ENCODE data around the gene MGRN1.
"Not testable (repeated sequence)": the region's sequence is repeated elsewhere in the genome, so short reads cannot be mapped to it uniquely, and the experiment has no call there.

MGRN1 gene

DNA sequence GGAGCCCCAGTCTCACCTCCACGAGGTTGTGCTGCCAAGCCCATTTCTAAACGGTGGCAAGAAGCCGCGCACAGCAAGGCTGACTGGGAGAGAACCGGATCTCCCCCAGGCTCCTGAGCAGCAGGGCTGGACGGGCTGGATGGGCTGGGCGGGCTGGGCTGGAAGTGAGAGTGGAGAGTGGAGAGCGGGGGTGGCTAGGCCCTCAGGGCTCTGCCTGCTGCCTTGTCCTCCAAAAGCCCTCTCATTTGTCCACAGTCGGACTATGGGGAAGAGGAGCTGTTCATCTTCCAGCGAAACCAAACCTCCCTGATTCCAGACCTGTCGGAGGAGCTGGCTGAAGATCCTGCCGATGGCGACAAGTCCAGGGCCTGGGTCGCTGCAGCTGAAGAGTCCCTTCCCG lies 112.9 kb downstream of the MGRN1 start:
- H3K4me3 ChIP-seq (ENCODE audit: control insufficient read depth, low read depth, low read length) = no peak overlapping the region
- TF ChIP-seq, protein P1, sequence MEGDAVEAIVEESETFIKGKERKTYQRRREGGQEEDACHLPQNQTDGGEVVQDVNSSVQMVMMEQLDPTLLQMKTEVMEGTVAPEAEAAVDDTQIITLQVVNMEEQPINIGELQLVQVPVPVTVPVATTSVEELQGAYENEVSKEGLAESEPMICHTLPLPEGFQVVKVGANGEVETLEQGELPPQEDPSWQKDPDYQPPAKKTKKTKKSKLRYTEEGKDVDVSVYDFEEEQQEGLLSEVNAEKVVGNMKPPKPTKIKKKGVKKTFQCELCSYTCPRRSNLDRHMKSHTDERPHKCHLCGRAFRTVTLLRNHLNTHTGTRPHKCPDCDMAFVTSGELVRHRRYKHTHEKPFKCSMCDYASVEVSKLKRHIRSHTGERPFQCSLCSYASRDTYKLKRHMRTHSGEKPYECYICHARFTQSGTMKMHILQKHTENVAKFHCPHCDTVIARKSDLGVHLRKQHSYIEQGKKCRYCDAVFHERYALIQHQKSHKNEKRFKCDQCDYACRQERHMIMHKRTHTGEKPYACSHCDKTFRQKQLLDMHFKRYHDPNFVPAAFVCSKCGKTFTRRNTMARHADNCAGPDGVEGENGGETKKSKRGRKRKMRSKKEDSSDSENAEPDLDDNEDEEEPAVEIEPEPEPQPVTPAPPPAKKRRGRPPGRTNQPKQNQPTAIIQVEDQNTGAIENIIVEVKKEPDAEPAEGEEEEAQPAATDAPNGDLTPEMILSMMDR (IDR thresholded peaks at IDR 0.05; ENCODE audit: control insufficient read depth, insufficient read depth, low read depth, low read length, missing control alignments) = no peak
- no peak for DNase-seq (ENCODE audit: low read depth)

DNA sequence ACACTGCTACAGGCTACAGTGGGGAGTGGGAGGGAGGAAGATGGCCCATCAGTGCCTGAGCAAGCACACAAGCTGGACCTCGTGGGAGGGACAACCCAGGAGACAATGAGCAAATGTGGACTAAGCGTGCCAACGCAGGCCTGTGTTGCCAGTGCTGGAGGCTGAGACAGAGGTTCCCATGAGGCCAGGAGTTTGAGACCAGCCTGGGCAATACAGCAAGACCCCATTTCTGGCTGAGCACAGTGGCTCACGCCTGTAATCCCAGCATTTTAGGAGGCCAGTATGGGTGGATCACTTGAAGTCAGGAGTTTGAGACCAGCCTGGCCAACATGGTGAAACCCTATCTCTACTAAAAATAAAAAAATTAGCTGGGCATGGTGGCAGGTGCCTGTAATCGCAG lies 113.7 kb downstream of the MGRN1 start:
- not testable (repeated sequence) for DNase-seq (ENCODE audit: low read depth); H3K4me3 ChIP-seq (ENCODE audit: control insufficient read depth, low read depth, low read length)
